Natural killer cell (primary cell): ENCODE results near the gene CFAP58. TPM values are rescaled to one million over a fixed set of nuclear protein-coding genes. Genes with fewer than 3 reads are reported as not detected.

ENCODE experiments used
- ATAC-seq, 3 donors: fragments of 150-1000 bp in 2 of 3; fragments of 200-7000 bp in 1 of 3; cut with Tn5 transposase; 1 replicate in 1 of 3; 2 replicates in 2 of 3; pipeline ENCODE4 v1.10.0; 2021; ENCODE audit warnings: mild to moderate bottlenecking in 2 of 3, moderate library complexity in 2 of 3
- DNase-seq, 2 donors: peaks; one replicate each; pipeline versions ENCODE4 v3.0.0 to v3.0.0-alpha.2; 2013 to 2021; ENCODE audit warnings: mixed read lengths in 1 of 2
- H3K27ac ChIP-seq: one replicate; pipeline ENCODE4 v1.5.1; 2013; ENCODE audit warnings: mild to moderate bottlenecking, low read length
- H3K27me3 ChIP-seq: one replicate; pipeline ENCODE4 v1.6.1; 2013; ENCODE audit warnings: low read length; ENCODE audit not compliant: control insufficient read depth, insufficient read depth
- H3K36me3 ChIP-seq: one replicate; pipeline ENCODE4 v1.6.1; 2013; ENCODE audit warnings: low read length; ENCODE audit not compliant: control insufficient read depth, insufficient read depth
- H3K4me1 ChIP-seq: one replicate; pipeline ENCODE4 v1.6.1; 2013; ENCODE audit warnings: low read length; ENCODE audit not compliant: control insufficient read depth, insufficient read depth
- H3K4me3 ChIP-seq: one replicate; pipeline ENCODE4 v1.5.1; 2013; ENCODE audit warnings: low read length
- H3K9me3 ChIP-seq: one replicate; pipeline ENCODE4 v1.6.1; 2013; ENCODE audit warnings: low read length; ENCODE audit not compliant: control insufficient read depth, insufficient read depth
- H3K27ac Mint-ChIP-seq, 2 donors: one replicate each; pipeline ENCODE4 v1.8.0; 2022; ENCODE audit warnings: mild to moderate bottlenecking in 2 of 2, mixed read lengths in 2 of 2, moderate library complexity in 1 of 2
- H3K27me3 Mint-ChIP-seq, 2 donors: one replicate each; pipeline ENCODE4 v1.8.0; 2022; ENCODE audit warnings: low read depth in 2 of 2, mixed read lengths in 2 of 2
- H3K36me3 Mint-ChIP-seq: one replicate; pipeline ENCODE4 v1.8.0; 2022; ENCODE audit warnings: mixed read lengths
- H3K4me1 Mint-ChIP-seq, 2 donors: one replicate each; pipeline ENCODE4 v1.8.0; 2022; ENCODE audit warnings: mixed read lengths in 2 of 2
- H3K4me3 Mint-ChIP-seq: one replicate; pipeline ENCODE4 v1.8.0; 2022; ENCODE audit warnings: mild to moderate bottlenecking, moderate library complexity, mixed read lengths
- H3K9me3 Mint-ChIP-seq, 2 donors: one replicate each; pipeline ENCODE4 v1.8.0; 2022; ENCODE audit warnings: mixed read lengths in 2 of 2
- WGBS: methylation state at CpG from one replicate; pipeline ENCODE4 v1.1.7; 2013; ENCODE audit warnings: missing lambda C conversion rate; ENCODE audit not compliant: insufficient coverage; 5-methylcytosine and 5-hydroxymethylcytosine counted together
- intact Hi-C: fragments of 100-400 bp; cut with micrococcal nuclease; formaldehyde crosslinking; loops from one replicate; pipeline ENCODE4 v1.14.2; 2022
- total RNA-seq, 4 donors: library from RNA; stranded (reverse); fragments of 120-200 nt in 1 of 4; gene quantifications; one replicate each; pipeline versions ENCODE4 v1.2.3 to v1.2.4, GENCODE V29; 2013 to 2022
- TF ChIP-seq, protein P1 (sequence below): fragments of 200-600 bp; IDR thresholded peaks from one replicate; pipeline ENCODE4 v1.8.0; 2022; ENCODE audit warnings: antibody characterized with exemption

Gene CFAP58
- total RNA-seq, 3 donors from 2014 or later (not counting 1 experiment from before 2014, with no cell fraction given): 0.07 to 0.15 (median 0.11) TPM

DNA sequence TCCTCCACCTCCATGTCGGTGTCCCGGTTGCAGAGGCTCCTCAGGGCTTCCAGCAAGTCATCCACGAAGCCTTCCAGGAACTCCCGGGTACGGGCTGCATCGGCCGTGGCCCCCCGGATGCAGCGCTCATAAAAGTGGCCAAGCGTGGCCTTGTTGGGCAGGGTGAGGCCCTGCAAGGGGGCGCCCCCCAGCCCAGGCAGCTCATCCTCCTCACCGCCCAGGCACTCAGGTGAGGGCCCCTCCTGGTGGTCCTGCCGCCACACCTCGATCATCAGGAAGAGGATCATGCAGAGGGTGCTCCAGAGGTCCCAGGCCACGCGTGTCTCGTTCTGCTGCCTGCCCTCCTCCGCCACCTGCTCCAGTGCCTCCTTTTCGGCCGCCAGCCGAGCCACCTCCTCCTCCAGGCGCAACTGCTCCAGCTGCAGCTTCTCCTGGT, 38.1 kb upstream of the CFAP58 start:
- peaks cover 56% of the 10 kb centered on the region for H3K36me3 ChIP-seq

DNA sequence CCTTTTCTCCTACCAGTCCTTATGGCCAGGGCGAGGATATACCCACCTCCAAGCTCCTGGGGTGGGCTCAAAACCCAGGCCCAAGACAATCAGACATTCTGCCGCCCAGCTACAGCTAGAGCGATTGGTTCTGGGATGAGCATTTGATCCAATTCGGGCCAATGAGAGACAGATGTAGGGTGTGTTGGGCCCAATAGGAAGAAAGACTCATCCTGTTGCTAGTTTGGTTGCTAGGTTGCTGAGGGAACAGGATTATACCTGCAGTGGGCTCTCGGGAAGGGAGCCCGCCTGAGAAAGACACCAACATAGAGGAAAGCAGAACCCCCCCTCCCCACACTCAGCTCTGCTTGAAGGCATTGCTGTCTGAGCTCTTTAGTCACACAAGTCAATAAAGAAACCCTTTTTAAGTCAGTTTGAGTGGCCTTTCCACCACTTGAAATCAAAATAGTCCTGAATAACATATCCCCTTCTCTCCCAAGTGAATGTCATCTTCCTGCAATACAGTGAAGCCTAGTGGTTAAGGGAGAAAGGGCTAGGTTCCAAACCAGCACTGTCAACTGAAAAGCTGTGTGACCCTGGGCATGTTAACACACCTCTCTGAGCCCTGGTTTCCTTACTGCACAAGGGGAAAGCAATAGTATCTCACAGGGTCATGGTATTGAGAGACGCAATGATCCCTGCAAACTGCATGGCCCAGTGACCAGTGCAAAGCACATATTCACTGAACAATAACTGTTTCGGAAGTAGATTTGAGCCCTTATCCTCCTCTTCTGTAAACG, 37.1 kb upstream of the CFAP58 start:
- 96% methylated on average over 9 of the region's 9 CpGs for WGBS
- Mint-ChIP-seq H3K4me3 (no peak overlapping the region), H3K27me3 (no peaks in the 10 kb centered on the region), H3K27ac (peak overlapping the region; percentile 70 to 100), H3K9me3 (no peaks in the 10 kb centered on the region), H3K4me1 (peaks cover 63 to 72% of the 10 kb centered on the region in 2 donors), H3K36me3 (no peaks in the 10 kb centered on the region)
- DNase-seq (no peak), ATAC-seq (no peak)
- peaks cover 49% of the 10 kb centered on the region for H3K36me3 ChIP-seq
- H3K27ac ChIP-seq: no peak overlapping the region
- no peak overlapping the region for H3K4me3 ChIP-seq
- TF ChIP-seq, protein P1, sequence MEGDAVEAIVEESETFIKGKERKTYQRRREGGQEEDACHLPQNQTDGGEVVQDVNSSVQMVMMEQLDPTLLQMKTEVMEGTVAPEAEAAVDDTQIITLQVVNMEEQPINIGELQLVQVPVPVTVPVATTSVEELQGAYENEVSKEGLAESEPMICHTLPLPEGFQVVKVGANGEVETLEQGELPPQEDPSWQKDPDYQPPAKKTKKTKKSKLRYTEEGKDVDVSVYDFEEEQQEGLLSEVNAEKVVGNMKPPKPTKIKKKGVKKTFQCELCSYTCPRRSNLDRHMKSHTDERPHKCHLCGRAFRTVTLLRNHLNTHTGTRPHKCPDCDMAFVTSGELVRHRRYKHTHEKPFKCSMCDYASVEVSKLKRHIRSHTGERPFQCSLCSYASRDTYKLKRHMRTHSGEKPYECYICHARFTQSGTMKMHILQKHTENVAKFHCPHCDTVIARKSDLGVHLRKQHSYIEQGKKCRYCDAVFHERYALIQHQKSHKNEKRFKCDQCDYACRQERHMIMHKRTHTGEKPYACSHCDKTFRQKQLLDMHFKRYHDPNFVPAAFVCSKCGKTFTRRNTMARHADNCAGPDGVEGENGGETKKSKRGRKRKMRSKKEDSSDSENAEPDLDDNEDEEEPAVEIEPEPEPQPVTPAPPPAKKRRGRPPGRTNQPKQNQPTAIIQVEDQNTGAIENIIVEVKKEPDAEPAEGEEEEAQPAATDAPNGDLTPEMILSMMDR: no peak
- H3K9me3 ChIP-seq: no peaks in the 10 kb centered on the region
- intact Hi-C loops: no loop called here
- no peaks in the 10 kb centered on the region for H3K27me3 ChIP-seq
- H3K4me1 ChIP-seq: peaks cover 35% of the 10 kb centered on the region

More for the DNA sequence above, 38.1 kb upstream of the CFAP58 start:
- no peak overlapping the region for H3K4me3 Mint-ChIP-seq
- H3K4me1 ChIP-seq: peaks cover 35% of the 10 kb centered on the region
- H3K4me3 ChIP-seq: no peak overlapping the region
- H3K9me3 Mint-ChIP-seq: no peaks in the 10 kb centered on the region
- H3K27ac ChIP-seq: no peak overlapping the region
- no peaks in the 10 kb centered on the region for H3K9me3 ChIP-seq
- 97% methylated on average over 22 of the region's 22 CpGs for WGBS
- ATAC-seq (peak in 1 of 3 donors; percentile 6), DNase-seq (peak in 1 of 2 donors; percentile 15)
- H3K27me3 ChIP-seq: no peaks in the 10 kb centered on the region
- TF ChIP-seq, protein P1: no peak
- intact Hi-C loops: no loop called here
- H3K36me3 Mint-ChIP-seq: no peaks in the 10 kb centered on the region
- peak overlapping the region in 1 of 2 donors; percentile 54 for H3K27ac Mint-ChIP-seq
- H3K27me3 Mint-ChIP-seq: no peaks in the 10 kb centered on the region
- H3K4me1 Mint-ChIP-seq: peaks cover 54 to 71% of the 10 kb centered on the region in 2 donors

DNA sequence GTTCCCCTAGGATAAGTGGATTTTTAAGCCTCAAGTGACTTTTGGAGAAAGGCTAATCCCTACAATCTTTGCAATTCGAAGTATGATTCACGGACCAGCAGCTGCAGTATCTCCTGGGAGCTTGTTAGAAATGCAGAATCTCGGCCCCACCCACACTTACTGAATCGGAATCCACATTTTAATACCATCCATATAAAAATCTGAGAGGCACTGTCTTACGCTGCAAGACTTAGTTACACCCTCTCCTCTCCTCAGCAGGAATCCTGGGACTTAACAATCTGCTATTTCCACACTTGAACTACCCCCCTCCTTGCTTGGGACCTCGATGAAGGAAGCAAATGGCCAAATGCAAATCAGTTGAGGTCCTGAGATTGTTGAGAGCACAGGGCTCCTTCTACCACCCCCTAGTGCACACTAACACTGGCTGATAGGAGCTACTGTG, 36.3 kb upstream of the CFAP58 start:
- Mint-ChIP-seq H3K27ac (peak overlapping the region; percentile 70 to 100), H3K9me3 (no peaks in the 10 kb centered on the region), H3K4me1 (peaks cover 64 to 75% of the 10 kb centered on the region in 2 donors), H3K36me3 (no peaks in the 10 kb centered on the region), H3K27me3 (no peaks in the 10 kb centered on the region), H3K4me3 (peak overlapping the region; percentile 17)
- peaks cover 43% of the 10 kb centered on the region for H3K4me1 ChIP-seq
- intact Hi-C loops: no loop called here
- no peak overlapping the region for H3K4me3 ChIP-seq
- H3K27me3 ChIP-seq: no peaks in the 10 kb centered on the region
- WGBS: 86% methylated on average over 6 of the region's 6 CpGs
- TF ChIP-seq, protein P1: no peak
- peaks cover 42% of the 10 kb centered on the region for H3K36me3 ChIP-seq
- no peaks in the 10 kb centered on the region for H3K9me3 ChIP-seq
- no peak for ATAC-seq
- no peak for DNase-seq
- no peak overlapping the region for H3K27ac ChIP-seq
